Esophagus muscularis mucosa (tissue), 4 donors: Measurements from ENCODE around the gene PPM1M. TPM values are rescaled to one million over a fixed set of nuclear protein-coding genes. Genes with fewer than 3 reads are reported as not detected.
A peak's percentile ranks its signal among the peaks of the same experiment; 100 is the strongest.

Experiments used
- DNase-seq: peaks from one replicate; pipeline ENCODE4 v3.0.0-alpha.2; 2017; ENCODE audit errors: extremely low spot score
- H3K27ac ChIP-seq, 4 donors: fragments of 200-600 bp; sonication (generic); replicated peaks in 1 of 4; 1 replicate in 3 of 4; 2 replicates in 1 of 4; pipeline ENCODE4 v1.5.1; 2016 to 2019; ENCODE audit warnings: mild to moderate bottlenecking in 1 of 4
- H3K27me3 ChIP-seq, 4 donors: fragments of 200-600 bp; sonication (generic); one replicate each; pipeline versions ENCODE4 v1.5.1 to v1.6.0; 2016 to 2019
- H3K36me3 ChIP-seq, 4 donors: fragments of 200-600 bp; sonication (generic); one replicate each; pipeline ENCODE4 v1.5.1; 2016 to 2019
- H3K4me1 ChIP-seq, 4 donors: fragments of 200-600 bp; sonication (generic); one replicate each; pipeline ENCODE4 v1.5.1; 2016 to 2019
- H3K4me3 ChIP-seq, 4 donors: fragments of 200-600 bp; sonication (generic); 1 replicate in 2 of 4; 2 replicates in 2 of 4; pipeline ENCODE4 v1.5.1; 2016 to 2019; ENCODE audit warnings: mild to moderate bottlenecking in 4 of 4, moderate library complexity in 1 of 4
- H3K9me3 ChIP-seq, 4 donors: fragments of 200-600 bp; sonication (generic); 1 replicate in 3 of 4; 2 replicates in 1 of 4; pipeline ENCODE4 v1.5.1; 2016 to 2019
- EP300 ChIP-seq: sonication (generic); formaldehyde crosslinking; IDR thresholded peaks from one replicate; pipeline ENCODE4 v1.6.1; 2017; ENCODE audit warnings: antibody characterized with exemption
- POLR2A ChIP-seq: fragments of 450-650 bp; IDR thresholded peaks from one replicate; pipeline ENCODE4 v1.6.1; 2017; ENCODE audit warnings: antibody characterized with exemption, moderate library complexity, mild to moderate bottlenecking, low read depth
- POLR2AphosphoS5 ChIP-seq, 2 donors: sonication (generic); formaldehyde crosslinking; IDR thresholded peaks; one replicate each; pipeline ENCODE4 v1.6.1; 2017; ENCODE audit warnings: antibody characterized with exemption in 2 of 2
- WGBS: methylation state at CpG from one replicate; pipeline ENCODE4 v1.1.5; 2018; 5-methylcytosine and 5-hydroxymethylcytosine counted together
- intact Hi-C: fragments of 100-400 bp; cut with DNase I; formaldehyde crosslinking; loops from one replicate; pipeline ENCODE4 v1.15.1; 2023
- total RNA-seq, 4 donors: library from RNA; depleted of rRNA; stranded (reverse); fragments of >200 nt; gene quantifications; one replicate each; pipeline versions ENCODE4 v1.1.0 to v1.2.1, GENCODE V29; 2016
- TF ChIP-seq, protein P1 (sequence below), 3 experiments: fragments of 200-600 bp in 2 of 3; fragments of 450-650 bp in 1 of 3; sonication (generic) in 2 of 3; IDR thresholded peaks; one replicate each; pipeline ENCODE4 v1.5.1; 2017 to 2019; ENCODE audit warnings: antibody characterized with exemption in 3 of 3, mild to moderate bottlenecking in 2 of 3, moderate library complexity in 1 of 3

Gene PPM1M
- total RNA-seq, 4 donors from 2014 or later = 24.1 to 35.7 (median 32.4) TPM

DNA sequence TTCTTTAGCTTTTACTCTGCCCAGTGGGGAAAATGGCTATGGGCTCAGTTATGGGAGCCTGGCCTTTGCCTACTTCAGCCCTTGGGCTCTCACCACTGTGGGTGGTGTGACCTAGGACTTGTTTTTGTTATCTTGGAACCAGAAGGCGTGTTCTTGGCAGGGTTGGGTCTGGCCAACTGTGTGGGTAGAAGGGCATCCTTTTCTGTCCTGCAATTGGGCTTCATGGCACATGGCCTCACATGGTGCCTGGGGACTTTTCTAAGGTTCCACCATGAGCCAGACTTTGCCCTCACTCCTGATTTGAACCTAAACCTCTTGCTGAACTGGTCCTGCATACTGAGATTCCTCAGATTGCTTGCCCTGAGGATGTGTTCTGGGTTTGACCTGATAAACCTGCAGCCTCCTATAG is 43.8 kb downstream of the PPM1M start:
- Histone ChIP-seq H3K9me3 (no peaks in the 10 kb centered on the region), H3K4me3 (no peak overlapping the region), H3K4me1 (peaks cover 19 to 21% (median 20%) of the 10 kb centered on the region in 4 donors), H3K27ac (no peak overlapping the region), H3K27me3 (no peaks in the 10 kb centered on the region), H3K36me3 (peaks cover 8 to 40% (median 28%) of the 10 kb centered on the region in 4 donors)
- intact Hi-C loops = no loop called here
- DNase-seq = no peak
- WGBS = 100% methylated on average over 1 of the region's 1 CpG
- TF ChIP-seq POLR2A (no peak), POLR2AphosphoS5 (IDR thresholded peaks at IDR 0.05) (no peak), EP300 (no peak)
- TF ChIP-seq, protein P1, sequence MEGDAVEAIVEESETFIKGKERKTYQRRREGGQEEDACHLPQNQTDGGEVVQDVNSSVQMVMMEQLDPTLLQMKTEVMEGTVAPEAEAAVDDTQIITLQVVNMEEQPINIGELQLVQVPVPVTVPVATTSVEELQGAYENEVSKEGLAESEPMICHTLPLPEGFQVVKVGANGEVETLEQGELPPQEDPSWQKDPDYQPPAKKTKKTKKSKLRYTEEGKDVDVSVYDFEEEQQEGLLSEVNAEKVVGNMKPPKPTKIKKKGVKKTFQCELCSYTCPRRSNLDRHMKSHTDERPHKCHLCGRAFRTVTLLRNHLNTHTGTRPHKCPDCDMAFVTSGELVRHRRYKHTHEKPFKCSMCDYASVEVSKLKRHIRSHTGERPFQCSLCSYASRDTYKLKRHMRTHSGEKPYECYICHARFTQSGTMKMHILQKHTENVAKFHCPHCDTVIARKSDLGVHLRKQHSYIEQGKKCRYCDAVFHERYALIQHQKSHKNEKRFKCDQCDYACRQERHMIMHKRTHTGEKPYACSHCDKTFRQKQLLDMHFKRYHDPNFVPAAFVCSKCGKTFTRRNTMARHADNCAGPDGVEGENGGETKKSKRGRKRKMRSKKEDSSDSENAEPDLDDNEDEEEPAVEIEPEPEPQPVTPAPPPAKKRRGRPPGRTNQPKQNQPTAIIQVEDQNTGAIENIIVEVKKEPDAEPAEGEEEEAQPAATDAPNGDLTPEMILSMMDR (IDR thresholded peaks at IDR 0.05) = no peak

DNA sequence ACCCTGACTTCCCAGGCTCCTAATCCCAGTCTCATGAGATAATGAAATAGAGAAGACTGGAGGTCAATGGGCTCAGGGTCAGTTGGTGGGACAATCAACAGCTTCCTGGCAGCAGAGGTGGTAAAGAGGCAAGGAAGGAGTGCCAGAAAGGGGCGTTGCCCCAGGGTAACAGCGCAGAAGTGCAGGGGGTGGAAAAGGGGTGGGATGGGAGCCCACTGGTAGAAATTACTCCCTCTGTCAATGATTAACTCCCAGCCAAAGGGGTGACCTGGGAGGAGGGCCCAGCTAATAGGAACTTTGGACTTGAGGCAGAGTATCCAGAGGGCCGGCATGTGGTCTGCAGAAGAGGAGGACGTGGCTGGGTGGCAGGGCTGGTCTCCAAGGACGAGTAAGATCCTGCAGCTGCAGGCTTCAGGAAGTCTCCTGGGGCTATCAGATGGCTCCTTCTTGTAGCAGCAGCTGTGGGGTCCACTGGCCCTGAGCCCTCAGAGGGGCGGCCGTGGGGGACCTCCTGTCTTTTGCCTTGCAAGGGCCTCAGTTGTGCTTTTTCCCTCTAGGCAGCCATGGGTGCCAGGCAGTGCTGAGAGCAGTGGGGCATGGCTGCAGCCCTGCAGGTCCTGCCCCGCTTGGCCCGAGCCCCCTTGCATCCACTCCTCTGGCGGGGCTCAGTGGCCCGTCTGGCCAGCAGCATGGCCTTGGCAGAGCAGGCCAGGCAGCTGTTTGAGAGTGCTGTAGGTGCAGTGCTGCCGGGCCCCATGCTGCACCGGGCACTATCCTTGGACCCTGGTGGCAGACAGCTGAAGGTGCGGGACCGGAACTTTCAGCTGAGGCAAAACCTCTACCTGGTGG is 44.4 kb downstream of the PPM1M start:
- Histone ChIP-seq H3K4me3 (no peak overlapping the region), H3K27me3 (no peaks in the 10 kb centered on the region), H3K9me3 (no peaks in the 10 kb centered on the region), H3K36me3 (peaks cover 8 to 44% (median 32%) of the 10 kb centered on the region in 4 donors), H3K27ac (no peak overlapping the region), H3K4me1 (peaks cover 19 to 21% (median 20%) of the 10 kb centered on the region in 4 donors)
- 84% methylated on average over 10 of the region's 15 CpGs for WGBS
- no peak for DNase-seq
- TF ChIP-seq POLR2AphosphoS5 (IDR thresholded peaks at IDR 0.05) (no peak), EP300 (no peak), POLR2A (no peak)
- TF ChIP-seq, protein P1 (IDR thresholded peaks at IDR 0.05) = no peak
- intact Hi-C loops = no loop called here

DNA sequence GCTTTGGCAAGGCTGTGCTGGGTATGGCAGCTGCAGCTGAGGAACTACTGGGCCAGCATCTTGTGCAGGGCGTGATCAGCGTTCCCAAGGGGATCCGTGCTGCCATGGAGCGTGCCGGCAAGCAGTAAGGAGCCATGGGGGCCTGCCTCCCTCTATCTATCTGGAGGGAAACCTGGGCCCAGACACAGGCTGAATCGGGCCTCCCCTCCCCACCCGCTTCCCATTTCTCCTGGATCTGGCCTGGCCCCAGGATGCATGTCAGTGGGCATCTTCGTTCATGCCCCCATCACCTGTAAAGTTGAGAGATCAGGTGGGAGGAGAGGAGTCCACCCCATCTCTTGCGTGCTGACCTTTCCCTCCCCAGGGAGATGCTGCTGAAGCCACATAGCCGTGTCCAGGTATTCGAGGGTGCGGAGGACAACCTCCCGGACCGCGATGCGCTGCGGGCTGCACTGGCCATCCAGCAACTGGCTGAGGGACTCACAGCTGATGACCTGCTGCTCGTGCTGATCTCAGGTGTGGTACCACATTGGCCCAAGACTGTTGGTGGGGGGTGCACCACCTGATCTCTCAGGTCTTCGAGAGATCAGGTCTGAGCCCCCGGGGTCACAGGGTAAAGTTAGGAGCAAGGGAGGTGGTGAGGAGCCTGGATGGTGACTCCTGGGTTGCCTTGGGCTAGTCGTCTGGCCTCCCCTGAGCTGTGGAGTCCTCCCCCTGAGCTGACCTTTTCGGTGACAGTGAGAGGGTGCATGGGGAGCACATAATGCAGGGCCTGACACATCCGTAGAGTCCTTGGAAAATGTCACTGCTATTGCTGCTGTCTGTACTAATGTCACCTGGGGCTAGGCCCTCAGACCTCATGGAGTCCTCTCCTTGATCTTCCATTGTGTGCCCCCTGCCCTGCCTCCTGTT is 45.3 kb downstream of the PPM1M start:
- intact Hi-C loops = loop anchor here (1.0 kb wide), 1 partner anchor 48 kb away; no protein-coding TSS in a partner anchor
- 85% methylated on average over 17 of the region's 23 CpGs for WGBS
- Histone ChIP-seq H3K36me3 (peaks cover 8 to 50% (median 36%) of the 10 kb centered on the region in 4 donors), H3K4me3 (no peak overlapping the region), H3K27me3 (no peaks in the 10 kb centered on the region), H3K4me1 (peaks cover 19 to 21% (median 20%) of the 10 kb centered on the region in 4 donors), H3K27ac (no peak overlapping the region), H3K9me3 (no peaks in the 10 kb centered on the region)
- no peak for DNase-seq
- TF ChIP-seq, protein P1 (IDR thresholded peaks at IDR 0.05) = no peak
- TF ChIP-seq POLR2AphosphoS5 (IDR thresholded peaks at IDR 0.05) (no peak), EP300 (no peak), POLR2A (no peak)

DNA sequence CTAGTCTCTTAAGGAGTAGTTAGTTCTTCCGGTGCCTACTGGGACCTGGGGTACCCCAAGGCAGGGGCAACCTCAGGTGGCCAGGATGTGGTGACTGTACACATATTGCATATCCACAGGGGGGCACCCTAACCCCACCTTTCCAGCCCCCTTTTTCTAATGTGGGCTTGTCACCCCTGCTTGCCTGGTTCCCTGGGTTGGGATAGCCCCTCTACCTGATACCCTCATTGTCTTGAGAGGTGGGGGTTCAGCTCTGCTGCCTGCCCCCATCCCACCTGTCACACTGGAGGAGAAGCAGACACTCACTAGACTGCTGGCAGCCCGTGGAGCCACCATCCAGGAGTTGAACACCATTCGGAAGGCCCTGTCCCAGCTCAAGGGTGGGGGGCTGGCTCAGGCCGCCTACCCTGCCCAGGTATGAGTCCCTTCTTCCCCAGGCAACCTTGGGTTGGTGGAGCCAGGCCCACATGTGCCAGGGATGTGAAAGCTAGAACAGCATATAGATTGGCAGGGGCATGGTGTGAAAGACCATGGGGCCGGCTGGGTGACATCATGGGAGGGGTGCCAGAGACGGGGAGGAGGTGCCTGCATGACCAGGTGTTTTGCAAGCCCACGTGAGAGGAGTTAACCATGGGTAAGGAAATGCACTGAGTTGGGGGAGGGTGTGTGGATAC is 46.1 kb downstream of the PPM1M start:
- Histone ChIP-seq H3K36me3 (peaks cover 8 to 58% (median 36%) of the 10 kb centered on the region in 4 donors), H3K27ac (no peak overlapping the region), H3K4me1 (peaks cover 14 to 18% (median 16%) of the 10 kb centered on the region in 4 donors), H3K4me3 (no peak overlapping the region), H3K9me3 (no peaks in the 10 kb centered on the region), H3K27me3 (no peaks in the 10 kb centered on the region)
- TF ChIP-seq, protein P1 (IDR thresholded peaks at IDR 0.05) = peak; percentile 20 to 29 (median 25)
- TF ChIP-seq EP300 = no peak
- no peak for DNase-seq
- 62% methylated on average over 5 of the region's 7 CpGs for WGBS
- intact Hi-C loops = loop anchor here (1.0 kb wide), 1 partner anchor 48 kb away; no protein-coding TSS in a partner anchor
